ENCODE measurements around the gene CRIM1.
A peak's percentile ranks its signal among the peaks of the same experiment; 100 is the strongest.

The CRIM1 gene

DNA sequence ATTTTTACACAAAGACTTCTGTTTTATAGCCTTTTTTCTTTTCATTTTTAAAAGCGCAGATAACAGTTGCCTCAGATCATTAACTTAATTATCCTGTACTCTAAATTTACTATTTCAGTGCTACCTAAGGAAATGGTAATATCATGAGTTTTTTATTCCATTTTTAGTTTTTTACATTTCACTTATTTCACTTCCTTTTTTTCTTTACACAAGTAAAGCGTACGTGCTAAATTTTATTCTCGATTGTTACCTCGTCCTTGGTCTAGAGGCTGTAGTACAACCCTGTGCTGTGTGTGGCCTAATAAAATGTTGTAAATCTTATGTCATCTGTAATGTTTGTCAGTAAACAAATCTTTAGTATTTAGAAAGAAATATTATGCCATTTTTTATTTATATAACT, 49.2 kb downstream of the CRIM1 start:
- no peaks in the 10 kb centered on the region for H3K9me3 ChIP-seq (ENCODE audit: control insufficient read depth in 5 of 5, low read length in 5 of 5)
- H3K4me3 ChIP-seq (ENCODE audit: low read depth in 1 of 5, low read length in 5 of 5): no peak overlapping the region
- H3K4me1 ChIP-seq (ENCODE audit: control insufficient read depth in 5 of 5, insufficient read depth in 5 of 5, low read length in 5 of 5): peaks cover 3 to 54% (median 33%) of the 10 kb centered on the region in 5 donors
- H3K27me3 ChIP-seq (ENCODE audit: control insufficient read depth in 5 of 5, insufficient read depth in 4 of 5, low read length in 5 of 5): no peaks in the 10 kb centered on the region
- peaks cover 0 to 8% (median 6%) of the 10 kb centered on the region in 5 donors for H3K36me3 ChIP-seq (ENCODE audit: control insufficient read depth in 5 of 5, insufficient read depth in 5 of 5, low read length in 5 of 5)
- no peak overlapping the region for H3K9ac ChIP-seq (ENCODE audit: low read length in 5 of 5)
- peak overlapping the region; percentile 34 for H3K27ac ChIP-seq (ENCODE audit: low read depth, low read length)

DNA sequence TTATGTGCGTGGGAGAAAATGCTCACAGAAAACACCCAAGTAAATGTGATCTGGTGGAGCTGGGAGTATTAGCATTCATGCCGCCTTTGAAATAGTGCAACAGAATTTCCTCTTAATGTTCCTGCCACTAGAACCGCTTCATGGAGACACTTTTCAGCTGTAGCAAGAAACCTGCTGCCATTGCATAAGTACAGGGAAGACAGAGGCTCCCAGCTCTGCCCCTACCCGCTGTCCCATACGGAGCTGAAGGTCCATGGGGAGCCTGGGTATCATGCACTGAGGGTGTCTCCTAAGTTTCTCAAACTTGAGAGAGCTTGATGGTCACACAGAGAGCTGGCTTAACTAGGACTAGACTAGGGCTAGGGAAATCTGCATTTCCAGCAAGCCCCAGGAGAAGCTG, 49.6 kb downstream of the CRIM1 start:
- H3K4me1 ChIP-seq (ENCODE audit: control insufficient read depth in 5 of 5, insufficient read depth in 5 of 5, low read length in 5 of 5): peaks cover 3 to 58% (median 37%) of the 10 kb centered on the region in 5 donors
- H3K9ac ChIP-seq (ENCODE audit: low read length in 5 of 5): no peak overlapping the region
- H3K27ac ChIP-seq (ENCODE audit: low read depth, low read length): peak overlapping the region; percentile 34

DNA sequence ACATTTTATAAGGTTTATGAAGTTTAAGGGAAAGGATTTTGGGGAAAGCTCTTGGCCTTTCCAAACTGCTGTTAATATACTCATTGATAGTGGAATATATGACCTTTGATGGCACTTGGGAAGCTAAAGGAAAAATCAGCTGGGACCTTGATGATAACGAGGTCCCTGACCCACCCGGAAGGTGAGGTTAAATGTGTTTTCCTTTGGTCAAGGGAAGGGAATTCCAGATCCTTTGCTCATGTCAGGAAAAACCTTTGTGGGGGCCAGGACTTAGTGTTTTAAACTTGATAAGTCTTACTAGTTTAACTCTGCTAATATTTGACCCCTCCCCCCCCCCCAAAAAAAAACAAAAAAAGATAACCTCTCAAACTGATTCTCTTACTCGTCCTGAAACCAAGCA, 50.7 kb downstream of the CRIM1 start:
- H3K27ac ChIP-seq (ENCODE audit: low read depth, low read length): peak overlapping the region; percentile 59
- no peak overlapping the region for H3K9ac ChIP-seq (ENCODE audit: low read length in 5 of 5)
- no peaks in the 10 kb centered on the region for H3K27me3 ChIP-seq (ENCODE audit: control insufficient read depth in 5 of 5, insufficient read depth in 4 of 5, low read length in 5 of 5)
- no peak overlapping the region for H3K4me3 ChIP-seq (ENCODE audit: low read depth in 1 of 5, low read length in 5 of 5)
- peaks cover 0 to 6% (median 0%) of the 10 kb centered on the region in 5 donors for H3K36me3 ChIP-seq (ENCODE audit: control insufficient read depth in 5 of 5, insufficient read depth in 5 of 5, low read length in 5 of 5)
- H3K4me1 ChIP-seq (ENCODE audit: control insufficient read depth in 5 of 5, insufficient read depth in 5 of 5, low read length in 5 of 5): peaks cover 6 to 68% (median 46%) of the 10 kb centered on the region in 5 donors
- H3K9me3 ChIP-seq (ENCODE audit: control insufficient read depth in 5 of 5, low read length in 5 of 5): no peaks in the 10 kb centered on the region

More for the DNA sequence above, 49.6 kb downstream of the CRIM1 start:
- H3K36me3 ChIP-seq (ENCODE audit: control insufficient read depth in 5 of 5, insufficient read depth in 5 of 5, low read length in 5 of 5): peaks cover 0 to 8% (median 6%) of the 10 kb centered on the region in 5 donors
- no peak overlapping the region for H3K4me3 ChIP-seq (ENCODE audit: low read depth in 1 of 5, low read length in 5 of 5)
- H3K27me3 ChIP-seq (ENCODE audit: control insufficient read depth in 5 of 5, insufficient read depth in 4 of 5, low read length in 5 of 5): no peaks in the 10 kb centered on the region
- H3K9me3 ChIP-seq (ENCODE audit: control insufficient read depth in 5 of 5, low read length in 5 of 5): no peaks in the 10 kb centered on the region

DNA sequence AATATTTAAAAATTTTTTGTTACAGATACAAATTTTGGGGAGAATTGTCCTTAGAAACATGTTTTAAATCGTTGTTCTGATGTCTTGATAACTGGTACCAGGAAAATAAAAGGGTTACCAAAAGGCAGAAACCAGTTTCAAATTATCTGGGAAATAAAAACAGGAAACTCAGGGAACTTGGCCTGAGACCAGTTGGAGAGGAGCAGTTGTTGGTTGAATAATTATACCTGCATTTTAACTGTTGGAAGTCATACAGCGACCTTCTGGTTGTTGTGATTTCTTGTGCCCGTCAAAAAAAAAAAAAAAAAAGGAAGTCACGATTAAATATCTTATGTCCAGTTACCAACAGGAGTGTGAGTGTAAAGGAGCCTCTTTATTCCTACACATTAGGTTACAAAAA, 51.8 kb downstream of the CRIM1 start:
- Histone ChIP-seq H3K9me3 (ENCODE audit: control insufficient read depth in 5 of 5, low read length in 5 of 5) (no peaks in the 10 kb centered on the region), H3K27me3 (ENCODE audit: control insufficient read depth in 5 of 5, insufficient read depth in 4 of 5, low read length in 5 of 5) (no peaks in the 10 kb centered on the region), H3K36me3 (ENCODE audit: control insufficient read depth in 5 of 5, insufficient read depth in 5 of 5, low read length in 5 of 5) (peaks cover 0 to 6% (median 0%) of the 10 kb centered on the region in 5 donors), H3K9ac (ENCODE audit: low read length in 5 of 5) (peak overlapping the region in 2 of 5 donors; percentile 14 to 16), H3K27ac (ENCODE audit: low read depth, low read length) (peak overlapping the region; percentile 59), H3K4me3 (ENCODE audit: low read depth in 1 of 5, low read length in 5 of 5) (no peak overlapping the region), H3K4me1 (ENCODE audit: control insufficient read depth in 5 of 5, insufficient read depth in 5 of 5, low read length in 5 of 5) (peaks cover 6 to 77% (median 39%) of the 10 kb centered on the region in 5 donors)

DNA sequence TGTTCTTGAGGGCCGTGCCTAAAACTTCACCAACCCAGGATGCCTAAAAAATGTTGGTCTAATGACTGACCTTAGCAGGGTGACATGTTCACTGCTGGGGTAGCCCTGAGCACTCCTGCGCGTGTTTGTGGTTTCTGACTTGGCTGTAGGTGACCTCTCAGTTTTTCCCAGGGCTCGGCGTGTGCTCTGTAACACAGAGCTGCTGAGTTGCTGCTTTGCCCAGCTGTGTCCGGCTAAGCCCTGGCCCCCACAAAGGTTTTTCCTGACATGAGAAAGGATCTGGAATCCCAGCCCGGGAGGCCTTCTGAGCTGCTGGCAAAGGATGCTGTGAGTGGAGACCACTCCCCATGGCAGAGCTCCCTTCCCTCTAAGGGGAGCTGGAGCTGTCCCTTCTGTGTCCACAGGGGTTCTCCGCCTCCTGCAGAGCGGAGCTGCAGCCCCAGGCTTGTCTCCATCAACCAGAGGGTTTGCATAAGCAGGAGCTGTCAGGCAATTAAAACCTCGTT, 52.7 kb downstream of the CRIM1 start:
- H3K27ac ChIP-seq (ENCODE audit: low read depth, low read length): peak overlapping the region; percentile 59
- no peaks in the 10 kb centered on the region for H3K9me3 ChIP-seq (ENCODE audit: control insufficient read depth in 5 of 5, low read length in 5 of 5)
- no peaks in the 10 kb centered on the region for H3K27me3 ChIP-seq (ENCODE audit: control insufficient read depth in 5 of 5, insufficient read depth in 4 of 5, low read length in 5 of 5)
- H3K36me3 ChIP-seq (ENCODE audit: control insufficient read depth in 5 of 5, insufficient read depth in 5 of 5, low read length in 5 of 5): peaks cover 0 to 6% (median 0%) of the 10 kb centered on the region in 5 donors
- peaks cover 6 to 84% (median 41%) of the 10 kb centered on the region in 5 donors for H3K4me1 ChIP-seq (ENCODE audit: control insufficient read depth in 5 of 5, insufficient read depth in 5 of 5, low read length in 5 of 5)
- no peak overlapping the region for H3K9ac ChIP-seq (ENCODE audit: low read length in 5 of 5)
- no peak overlapping the region for H3K4me3 ChIP-seq (ENCODE audit: low read depth in 1 of 5, low read length in 5 of 5)

DNA sequence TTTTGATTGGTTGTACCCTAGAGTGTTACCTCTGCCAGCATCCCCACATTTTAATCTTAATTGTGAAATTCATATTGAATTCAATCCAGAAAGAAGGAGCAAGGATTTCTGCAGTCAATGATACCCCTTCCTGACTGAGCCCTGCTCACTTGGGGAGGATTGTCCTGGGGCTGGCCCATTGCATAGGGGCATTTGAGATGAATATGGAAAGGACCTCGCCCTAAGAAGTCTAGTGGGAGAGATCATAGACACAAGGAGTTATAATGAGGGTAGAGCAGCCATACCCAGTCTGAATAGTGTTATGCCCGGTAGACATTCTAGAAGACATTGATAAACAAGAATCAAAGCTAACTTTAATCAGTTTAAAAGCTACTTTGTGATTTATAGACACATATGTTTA, 53.8 kb downstream of the CRIM1 start:
- H3K27me3 ChIP-seq (ENCODE audit: control insufficient read depth in 5 of 5, insufficient read depth in 4 of 5, low read length in 5 of 5): no peaks in the 10 kb centered on the region
- H3K27ac ChIP-seq (ENCODE audit: low read depth, low read length): peak overlapping the region; percentile 66
- peaks cover 0 to 6% (median 0%) of the 10 kb centered on the region in 5 donors for H3K36me3 ChIP-seq (ENCODE audit: control insufficient read depth in 5 of 5, insufficient read depth in 5 of 5, low read length in 5 of 5)
- H3K4me1 ChIP-seq (ENCODE audit: control insufficient read depth in 5 of 5, insufficient read depth in 5 of 5, low read length in 5 of 5): peaks cover 6 to 91% (median 45%) of the 10 kb centered on the region in 5 donors
- no peaks in the 10 kb centered on the region for H3K9me3 ChIP-seq (ENCODE audit: control insufficient read depth in 5 of 5, low read length in 5 of 5)
- H3K4me3 ChIP-seq (ENCODE audit: low read depth in 1 of 5, low read length in 5 of 5): no peak overlapping the region
- no peak overlapping the region for H3K9ac ChIP-seq (ENCODE audit: low read length in 5 of 5)

DNA sequence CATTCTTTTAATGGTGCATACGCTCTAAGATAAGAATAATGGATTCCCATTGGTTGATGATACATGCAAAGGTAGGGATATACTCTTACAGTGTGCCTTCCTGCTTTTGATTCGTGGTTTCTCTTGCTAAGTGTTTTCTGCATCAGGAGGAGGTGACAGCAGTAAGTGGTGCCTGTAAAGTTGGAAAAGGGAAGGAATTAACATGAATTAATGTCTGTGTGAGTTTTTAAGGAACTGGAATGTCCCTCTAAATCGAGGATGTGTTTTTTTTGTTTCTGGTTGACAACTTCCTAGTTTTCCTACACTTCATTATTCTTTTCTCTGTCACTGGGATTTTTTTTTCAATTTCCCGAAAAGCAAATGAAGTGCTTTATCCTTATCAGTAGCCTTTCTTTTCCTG, 54.4 kb downstream of the CRIM1 start:
- Histone ChIP-seq H3K9ac (ENCODE audit: low read length in 5 of 5) (no peak overlapping the region), H3K9me3 (ENCODE audit: control insufficient read depth in 5 of 5, low read length in 5 of 5) (no peaks in the 10 kb centered on the region), H3K36me3 (ENCODE audit: control insufficient read depth in 5 of 5, insufficient read depth in 5 of 5, low read length in 5 of 5) (peaks cover 0 to 6% (median 0%) of the 10 kb centered on the region in 5 donors), H3K27me3 (ENCODE audit: control insufficient read depth in 5 of 5, insufficient read depth in 4 of 5, low read length in 5 of 5) (no peaks in the 10 kb centered on the region), H3K4me3 (ENCODE audit: low read depth in 1 of 5, low read length in 5 of 5) (no peak overlapping the region), H3K4me1 (ENCODE audit: control insufficient read depth in 5 of 5, insufficient read depth in 5 of 5, low read length in 5 of 5) (peaks cover 9 to 94% (median 51%) of the 10 kb centered on the region in 5 donors), H3K27ac (ENCODE audit: low read depth, low read length) (peak overlapping the region; percentile 66)

DNA sequence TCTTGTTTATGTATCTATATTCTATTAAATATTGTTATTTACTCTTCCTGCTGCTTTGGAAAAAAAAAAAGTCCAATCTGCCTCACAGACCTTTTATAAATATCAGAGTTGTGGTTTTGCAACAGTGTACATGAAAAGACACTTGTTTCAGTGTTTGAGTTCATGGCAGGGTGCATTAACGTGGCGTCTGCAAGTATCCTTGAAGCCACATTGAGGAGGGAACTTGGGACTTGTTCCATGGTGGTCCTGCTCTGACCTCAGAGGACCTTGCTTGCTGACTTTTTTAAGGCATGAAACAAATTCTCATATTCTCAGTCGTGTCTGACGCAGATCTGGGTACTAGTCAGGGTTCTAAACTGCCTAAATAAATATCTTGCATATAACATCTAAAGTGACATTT, 55.1 kb downstream of the CRIM1 start:
- H3K4me3 ChIP-seq (ENCODE audit: low read depth in 1 of 5, low read length in 5 of 5): no peak overlapping the region
- H3K4me1 ChIP-seq (ENCODE audit: control insufficient read depth in 5 of 5, insufficient read depth in 5 of 5, low read length in 5 of 5): peaks cover 14 to 95% (median 56%) of the 10 kb centered on the region in 5 donors
- H3K27ac ChIP-seq (ENCODE audit: low read depth, low read length): peak overlapping the region; percentile 66
- H3K9ac ChIP-seq (ENCODE audit: low read length in 5 of 5): no peak overlapping the region
- H3K27me3 ChIP-seq (ENCODE audit: control insufficient read depth in 5 of 5, insufficient read depth in 4 of 5, low read length in 5 of 5): no peaks in the 10 kb centered on the region
- H3K36me3 ChIP-seq (ENCODE audit: control insufficient read depth in 5 of 5, insufficient read depth in 5 of 5, low read length in 5 of 5): peaks cover 0 to 3% (median 0%) of the 10 kb centered on the region in 5 donors
- H3K9me3 ChIP-seq (ENCODE audit: control insufficient read depth in 5 of 5, low read length in 5 of 5): no peaks in the 10 kb centered on the region

DNA sequence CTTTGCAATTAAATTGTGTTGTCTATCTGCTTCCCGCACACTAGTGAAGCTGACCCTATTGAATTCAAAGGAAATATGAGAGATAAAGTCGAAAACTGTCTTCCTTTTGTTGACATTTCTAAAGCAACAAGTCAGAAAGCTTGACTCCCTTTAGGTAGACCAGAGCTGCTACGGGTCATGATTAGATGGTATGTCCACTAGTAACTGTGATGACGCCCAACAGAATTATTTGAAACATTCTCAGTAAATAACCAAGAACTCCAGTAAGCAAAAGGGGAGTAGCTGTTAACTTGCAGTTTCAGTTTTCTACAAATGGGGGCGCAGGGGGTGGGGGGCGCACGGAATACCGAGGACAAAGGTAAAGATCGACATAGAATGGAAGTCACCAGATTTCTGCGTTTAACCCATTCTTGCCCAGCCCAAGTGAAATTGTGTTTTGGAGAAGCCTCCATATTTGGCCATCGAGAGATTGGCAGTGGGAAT, 56.4 kb downstream of the CRIM1 start:
- Histone ChIP-seq H3K27ac (ENCODE audit: low read depth, low read length) (peak overlapping the region; percentile 66), H3K4me3 (ENCODE audit: low read depth in 1 of 5, low read length in 5 of 5) (no peak overlapping the region), H3K4me1 (ENCODE audit: control insufficient read depth in 5 of 5, insufficient read depth in 5 of 5, low read length in 5 of 5) (peaks cover 14 to 97% (median 68%) of the 10 kb centered on the region in 5 donors), H3K36me3 (ENCODE audit: control insufficient read depth in 5 of 5, insufficient read depth in 5 of 5, low read length in 5 of 5) (peaks cover 0 to 3% (median 0%) of the 10 kb centered on the region in 5 donors), H3K9ac (ENCODE audit: low read length in 5 of 5) (no peak overlapping the region), H3K9me3 (ENCODE audit: control insufficient read depth in 5 of 5, low read length in 5 of 5) (no peaks in the 10 kb centered on the region), H3K27me3 (ENCODE audit: control insufficient read depth in 5 of 5, insufficient read depth in 4 of 5, low read length in 5 of 5) (no peaks in the 10 kb centered on the region)

DNA sequence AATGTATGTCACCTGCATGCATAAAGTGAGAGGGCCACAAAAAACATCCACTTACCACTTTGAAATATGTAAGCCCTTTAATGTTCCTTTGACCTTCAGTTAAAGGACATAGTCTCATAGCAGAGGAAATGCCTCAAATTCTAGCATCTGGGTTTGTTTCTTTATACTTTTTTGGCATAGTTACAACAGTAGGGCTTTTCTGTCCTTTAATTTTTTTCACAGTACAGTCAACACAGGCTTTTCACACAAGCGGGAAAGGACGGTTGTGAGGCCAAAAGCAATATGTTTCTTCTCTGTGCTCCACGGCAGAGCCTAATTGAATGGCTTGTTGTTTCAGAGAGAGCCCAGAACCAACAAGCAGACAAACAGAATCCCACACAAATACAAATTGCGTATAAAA, 57.6 kb downstream of the CRIM1 start:
- Histone ChIP-seq H3K4me3 (ENCODE audit: low read depth in 1 of 5, low read length in 5 of 5) (no peak overlapping the region), H3K36me3 (ENCODE audit: control insufficient read depth in 5 of 5, insufficient read depth in 5 of 5, low read length in 5 of 5) (peaks cover 0 to 4% (median 2%) of the 10 kb centered on the region in 5 donors), H3K9ac (ENCODE audit: low read length in 5 of 5) (no peak overlapping the region), H3K4me1 (ENCODE audit: control insufficient read depth in 5 of 5, insufficient read depth in 5 of 5, low read length in 5 of 5) (peaks cover 14 to 94% (median 68%) of the 10 kb centered on the region in 5 donors), H3K27ac (ENCODE audit: low read depth, low read length) (peak overlapping the region; percentile 66), H3K9me3 (ENCODE audit: control insufficient read depth in 5 of 5, low read length in 5 of 5) (no peaks in the 10 kb centered on the region), H3K27me3 (ENCODE audit: control insufficient read depth in 5 of 5, insufficient read depth in 4 of 5, low read length in 5 of 5) (no peaks in the 10 kb centered on the region)

All from subcutaneous abdominal adipose tissue (tissue), 5 donors.